Peyer's patch (tissue), 4 donors: ENCODE data around the gene TRAF3IP3.

Experiments used
- CTCF ChIP-seq, 6 experiments: fragments of 450-650 bp in 4 of 6; fragments of 200-600 bp in 2 of 6; sonication (generic) in 1 of 6; IDR thresholded peaks; one replicate each; pipeline ENCODE4 v1.5.1; 2017 to 2019; ENCODE audit warnings: antibody characterized with exemption in 6 of 6, mild to moderate bottlenecking in 3 of 6, moderate library complexity in 1 of 6
- POLR2A ChIP-seq, 2 donors: fragments of 450-650 bp; IDR thresholded peaks; one replicate each; pipeline ENCODE4 v1.5.1; 2017; ENCODE audit warnings: antibody characterized with exemption in 2 of 2, mild to moderate bottlenecking in 2 of 2, moderate library complexity in 2 of 2

- TF ChIP-seq CTCF (IDR thresholded peaks at IDR 0.05) = no peak
- no peak for TF ChIP-seq POLR2A (IDR thresholded peaks at IDR 0.05)
Measured at GRCh38 chr1:209706622-209707021, 49.2 kb upstream of the TRAF3IP3 start.
